NT2/D1 (cell line): ENCODE results near the gene SETD9.

ENCODE experiments used
- DNase-seq: peaks from one replicate; pipeline ENCODE4 v3.0.0-alpha.2; 2011; ENCODE audit warnings: low read depth, low spot score
- H3K27me3 ChIP-seq: 2 replicates; pipeline ENCODE4 v1.6.0; 2011; ENCODE audit warnings: mild to moderate bottlenecking; ENCODE audit not compliant: insufficient read length, insufficient read depth
- H3K36me3 ChIP-seq: 2 replicates; pipeline ENCODE4 v1.6.1; 2011; ENCODE audit warnings: mild to moderate bottlenecking, low read length, mixed read lengths; ENCODE audit not compliant: insufficient read depth, insufficient read length
- H3K4me1 ChIP-seq: 2 replicates; pipeline ENCODE4 v1.5.1; 2011; ENCODE audit not compliant: insufficient read depth, insufficient read length
- H3K4me3 ChIP-seq: 2 replicates; pipeline ENCODE4 v1.5.1; 2011; ENCODE audit warnings: low read depth; ENCODE audit not compliant: insufficient read length
- H3K9ac ChIP-seq: 2 replicates; pipeline ENCODE4 v1.6.0; 2011; ENCODE audit warnings: low read depth; ENCODE audit not compliant: insufficient read length
- H3K9me3 ChIP-seq: 2 replicates; pipeline ENCODE4 v1.5.1; 2011; ENCODE audit warnings: mild to moderate bottlenecking, low read length; ENCODE audit not compliant: insufficient read depth
- SUZ12 ChIP-seq: IDR thresholded peaks from 2 replicates; pipeline ENCODE4 v1.6.1; 2011; ENCODE audit not compliant: insufficient read length, insufficient read depth; ENCODE audit errors: extremely low read depth
- YY1 ChIP-seq: IDR thresholded peaks from 2 replicates; pipeline ENCODE4 v1.6.1; 2011; ENCODE audit not compliant: insufficient read length, insufficient read depth
- ZNF274 ChIP-seq: IDR thresholded peaks from 2 replicates; pipeline ENCODE4 v1.6.1; 2011; ENCODE audit warnings: mild to moderate bottlenecking, low read depth, low read length

The SETD9 gene, protein sequence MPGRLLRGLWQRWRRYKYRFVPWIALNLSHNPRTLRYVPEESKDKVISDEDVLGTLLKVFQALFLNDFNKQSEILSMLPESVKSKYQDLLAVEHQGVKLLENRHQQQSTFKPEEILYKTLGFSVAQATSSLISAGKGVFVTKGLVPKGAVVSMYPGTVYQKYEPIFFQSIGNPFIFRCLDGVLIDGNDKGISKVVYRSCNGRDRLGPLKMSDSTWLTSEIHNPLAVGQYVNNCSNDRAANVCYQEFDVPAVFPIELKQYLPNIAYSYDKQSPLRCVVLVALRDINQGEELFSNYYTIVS

DNA sequence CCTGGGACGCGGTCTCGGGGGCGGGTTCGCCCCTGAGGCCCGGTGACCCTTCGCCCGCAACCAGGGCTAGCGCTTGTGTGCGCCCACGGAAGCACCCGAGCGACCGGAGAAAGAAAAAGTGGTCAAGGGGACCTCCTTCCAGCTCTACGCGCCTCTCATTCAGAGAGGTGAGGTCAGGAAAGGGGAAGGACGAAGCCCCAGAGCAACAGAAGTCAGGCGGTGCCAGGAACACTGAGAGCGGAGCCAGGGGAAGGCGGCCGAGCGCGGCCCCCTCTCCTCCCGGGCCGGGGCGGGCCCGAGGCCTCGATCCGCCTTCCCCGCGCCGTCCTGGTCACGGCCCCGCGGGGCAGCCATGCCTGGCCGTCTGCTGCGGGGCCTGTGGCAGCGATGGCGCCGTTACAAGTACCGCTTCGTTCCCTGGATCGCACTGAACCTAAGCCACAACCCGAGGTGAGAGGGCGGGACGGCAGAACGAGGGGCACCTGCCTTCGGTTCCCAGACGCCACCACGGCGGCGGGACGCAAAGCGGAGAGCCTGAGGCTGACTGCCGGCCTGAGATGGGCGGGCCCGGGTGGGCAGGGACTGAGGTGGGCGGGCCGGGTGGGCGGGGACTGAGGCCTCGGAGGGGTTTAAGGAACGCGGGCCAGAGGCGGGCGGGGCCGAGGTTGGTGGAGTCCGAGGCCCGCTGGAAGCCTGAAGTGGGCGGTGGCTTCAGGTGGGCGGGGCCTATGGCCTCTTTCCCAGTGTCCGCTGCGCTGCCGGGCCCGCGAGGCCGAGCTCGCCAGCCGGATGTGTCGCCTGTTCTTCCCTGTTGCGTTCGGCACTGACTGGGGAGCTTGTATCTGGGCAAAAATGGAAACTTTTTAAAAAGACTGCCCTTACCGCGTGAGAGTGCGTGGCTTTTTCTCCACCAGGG, at the start of gene SETD9:
Gene SETD9 (plus strand): TSS at position 303 of the 916 bp plus-strand sequence. CDS start 50 bp downstream, at position 353.
- H3K4me3 ChIP-seq: peak within 1 kb of the TSS; percentile 76
- H3K27me3 ChIP-seq: no peaks in the 10 kb centered on the region
- TF ChIP-seq YY1 (no peak), ZNF274 (no peak), SUZ12 (no peak)
- H3K36me3 ChIP-seq: peaks cover 10% of the 10 kb centered on the region
- H3K9me3 ChIP-seq: no peaks in the 10 kb centered on the region; the same call in 1 of the 2 replicates
- peak; percentile 91 for DNase-seq
- no peaks in the 10 kb centered on the region for H3K4me1 ChIP-seq
- peak within 1 kb of the TSS; percentile 90 for H3K9ac ChIP-seq

DNA sequence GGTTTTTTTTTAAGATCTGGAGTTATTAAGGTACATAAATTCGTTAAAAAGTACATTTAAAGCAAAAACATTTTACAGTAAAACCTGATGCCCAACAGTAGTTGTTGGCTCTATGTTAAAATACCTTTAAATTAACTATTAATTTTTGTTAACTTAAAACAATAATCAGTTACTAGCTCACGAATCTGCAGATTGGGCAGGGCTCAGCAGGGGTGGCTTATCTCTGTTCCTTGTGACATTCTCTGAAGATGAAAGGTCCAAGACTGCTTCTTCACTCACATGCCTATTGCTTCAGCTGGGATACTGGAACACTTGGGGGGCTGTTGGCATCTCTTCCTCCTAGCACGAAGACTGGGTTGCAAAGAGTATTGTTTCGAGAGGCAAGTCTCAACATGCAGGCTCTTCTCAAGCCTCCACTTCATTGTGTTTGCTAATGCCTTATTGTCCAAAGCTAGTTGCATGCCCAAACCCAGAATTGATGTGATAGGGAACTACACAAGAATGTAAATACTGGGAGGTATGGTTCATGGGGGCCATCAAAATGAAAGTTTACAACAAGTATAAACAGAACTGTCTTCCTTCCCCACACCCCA, 47.4 kb upstream of the SETD9 start:
- TF ChIP-seq YY1: no peak
- TF ChIP-seq SUZ12: no peak
- no peak for TF ChIP-seq ZNF274
- no peak overlapping the region for H3K9ac ChIP-seq
- H3K9me3 ChIP-seq: peaks cover 13% of the 10 kb centered on the region; the same call in 1 of the 2 replicates
- no peak overlapping the region for H3K4me3 ChIP-seq
- DNase-seq: no peak
- no peaks in the 10 kb centered on the region for H3K27me3 ChIP-seq
- peaks cover 44% of the 10 kb centered on the region for H3K36me3 ChIP-seq
- H3K4me1 ChIP-seq: no peaks in the 10 kb centered on the region

DNA sequence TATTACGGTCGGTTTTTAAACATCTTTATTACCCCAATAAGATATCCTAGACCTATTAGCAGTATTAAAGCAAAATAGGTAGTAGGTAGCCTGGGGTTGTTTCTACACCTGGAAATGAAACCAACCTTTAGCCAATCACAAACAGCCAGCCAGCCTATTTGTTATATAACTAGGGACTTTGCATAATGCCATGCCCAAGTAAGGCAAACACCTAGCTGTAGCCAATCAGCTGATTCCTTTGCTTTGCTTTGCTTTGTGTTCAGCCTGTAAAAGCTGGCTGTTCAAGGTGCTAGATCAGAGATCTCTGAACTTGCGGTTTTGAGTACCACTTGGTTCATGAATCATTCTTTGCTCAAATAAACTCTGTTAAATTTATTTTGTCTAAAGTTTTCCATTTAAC, 46.5 kb upstream of the SETD9 start:
- TF ChIP-seq YY1 (no peak), ZNF274 (no peak)
- Histone ChIP-seq H3K4me1 (no peaks in the 10 kb centered on the region), H3K9ac (no peak overlapping the region), H3K4me3 (no peak overlapping the region), H3K36me3 (peaks cover 46% of the 10 kb centered on the region), H3K27me3 (no peaks in the 10 kb centered on the region), H3K9me3 (peaks cover 13% of the 10 kb centered on the region; the same call in 1 of the 2 replicates)
- DNase-seq: no peak

DNA sequence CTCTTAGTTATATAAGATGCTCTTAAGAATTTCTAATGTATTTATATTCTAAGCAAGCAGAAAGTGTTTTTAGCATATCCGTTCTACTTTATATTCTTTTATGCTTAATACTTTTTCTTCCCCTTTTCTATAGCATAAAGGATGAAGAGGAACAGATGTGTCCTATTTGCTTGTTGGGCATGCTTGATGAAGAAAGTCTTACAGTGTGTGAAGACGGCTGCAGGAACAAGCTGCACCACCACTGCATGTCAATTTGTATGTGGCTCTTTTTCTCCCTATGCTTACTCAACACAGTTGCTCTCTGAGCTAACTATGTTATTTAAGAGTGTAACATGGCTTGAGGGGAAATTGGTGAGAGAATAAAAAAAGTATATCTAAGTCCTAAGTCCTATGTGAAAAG, 37.6 kb upstream of the SETD9 start:
- Histone ChIP-seq H3K4me3 (no peak overlapping the region), H3K4me1 (no peaks in the 10 kb centered on the region), H3K27me3 (no peaks in the 10 kb centered on the region), H3K9me3 (no peaks in the 10 kb centered on the region), H3K9ac (no peak overlapping the region), H3K36me3 (peaks cover 39% of the 10 kb centered on the region)
- DNase-seq: no peak
- no peak for TF ChIP-seq ZNF274
- no peak for TF ChIP-seq SUZ12
- TF ChIP-seq YY1: no peak

DNA sequence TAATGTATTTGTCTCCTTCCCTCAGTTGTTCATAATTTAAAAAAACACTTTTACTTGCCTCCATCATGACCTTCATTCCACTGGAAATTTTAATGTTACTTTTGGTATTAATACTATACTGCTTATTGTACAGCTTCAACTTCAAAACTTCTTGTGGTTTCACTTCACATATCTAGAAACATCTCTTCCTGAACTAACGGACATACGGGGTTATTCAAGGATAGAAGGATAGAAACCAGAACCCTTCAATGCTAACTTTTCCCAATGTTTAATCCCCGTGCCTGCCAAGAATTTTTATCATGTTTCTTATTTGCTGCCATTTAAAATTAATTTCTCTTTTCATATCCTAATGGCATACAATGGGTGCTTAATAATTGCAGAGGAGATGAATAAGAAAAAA, 36.3 kb upstream of the SETD9 start:
- H3K9ac ChIP-seq: no peak overlapping the region
- H3K4me1 ChIP-seq: no peaks in the 10 kb centered on the region
- DNase-seq: no peak
- no peak overlapping the region for H3K4me3 ChIP-seq
- H3K27me3 ChIP-seq: no peaks in the 10 kb centered on the region
- no peaks in the 10 kb centered on the region for H3K9me3 ChIP-seq
- peaks cover 39% of the 10 kb centered on the region for H3K36me3 ChIP-seq
- TF ChIP-seq ZNF274: no peak
- TF ChIP-seq SUZ12: no peak

DNA sequence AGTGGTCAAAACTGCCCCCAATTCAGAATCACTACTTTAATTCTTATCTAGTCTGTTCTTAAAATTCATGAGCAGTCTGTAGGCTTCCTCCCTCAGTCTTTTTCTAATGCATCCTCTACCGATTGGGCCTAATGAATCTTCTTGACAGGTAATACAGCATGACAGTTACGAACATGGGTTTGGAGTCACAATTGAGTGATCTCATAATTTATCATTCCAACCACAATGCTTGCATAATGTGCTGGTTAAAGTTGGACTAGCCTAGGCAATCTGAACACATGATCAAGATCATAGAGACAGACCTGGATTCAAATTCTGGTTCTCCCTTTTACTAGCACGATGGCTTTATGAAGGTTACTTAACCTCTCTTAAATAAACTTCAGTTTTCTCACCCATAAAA, 33.1 kb upstream of the SETD9 start:
- H3K9me3 ChIP-seq: no peaks in the 10 kb centered on the region
- DNase-seq: no peak
- H3K36me3 ChIP-seq: peaks cover 63% of the 10 kb centered on the region
- TF ChIP-seq ZNF274 (no peak), YY1 (no peak), SUZ12 (no peak)
- no peaks in the 10 kb centered on the region for H3K27me3 ChIP-seq
- no peaks in the 10 kb centered on the region for H3K4me1 ChIP-seq
- H3K4me3 ChIP-seq: no peak overlapping the region
- H3K9ac ChIP-seq: no peak overlapping the region

DNA sequence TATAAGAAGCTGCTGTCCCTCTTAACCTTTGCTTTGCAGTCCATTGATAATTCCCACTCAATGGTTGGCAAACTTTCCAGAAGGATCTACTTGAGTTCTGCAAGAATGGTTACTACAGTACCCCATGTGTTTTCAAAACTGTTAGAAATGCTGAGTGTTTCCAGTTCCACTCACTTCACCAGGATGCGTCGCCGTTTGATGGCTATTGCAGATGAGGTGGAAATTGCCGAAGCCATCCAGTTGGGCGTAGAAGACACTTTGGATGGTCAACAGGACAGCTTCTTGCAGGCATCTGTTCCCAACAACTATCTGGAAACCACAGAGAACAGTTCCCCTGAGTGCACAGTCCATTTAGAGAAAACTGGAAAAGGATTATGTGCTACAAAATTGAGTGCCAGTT, 27.8 kb upstream of the SETD9 start:
- H3K27me3 ChIP-seq: no peaks in the 10 kb centered on the region
- no peak for DNase-seq
- no peaks in the 10 kb centered on the region for H3K4me1 ChIP-seq
- TF ChIP-seq ZNF274 (no peak), YY1 (no peak), SUZ12 (no peak)
- H3K4me3 ChIP-seq: no peak overlapping the region
- peaks cover 79% of the 10 kb centered on the region for H3K36me3 ChIP-seq
- H3K9me3 ChIP-seq: no peaks in the 10 kb centered on the region
- H3K9ac ChIP-seq: no peak overlapping the region
